K562 (cell line): Measurements from ENCODE around the gene ZNHIT3. TPM values are rescaled to one million over a fixed set of nuclear protein-coding genes. Genes with fewer than 3 reads are reported as not detected.

Source experiments
- ATAC-seq: fragments of 200-7000 bp; cut with Tn5 transposase; 3 replicates; pipeline ENCODE4 v1.9.1; 2020; ENCODE audit warnings: moderate library complexity
- BruUV-seq: library from RNA; stranded (reverse); fragments of 400-500 nt; replicated peaks from 2 replicates; lab custom pipeline; 2021; lab: Mats Ljungman, UMichigan
- CTCF ChIA-PET: fragments of 300-600 bp; formaldehyde crosslinking; extraction: SDS; loops from one replicate; lab custom pipeline; 2021; ENCODE audit warnings: low intra/inter-chr PET ratio; lab: Yijun Ruan, JAX
- POLR2A ChIA-PET: fragments of 300-600, 350-650 bp; sonication (Branson Sonifier 250); formaldehyde crosslinking; extraction: SDS; loops from one replicate; lab custom pipeline; 2021; ENCODE audit warnings: antibody characterized with exemption, inconsistent platforms; lab: Yijun Ruan, JAX
- DNase-seq, 4 experiments: peaks; one replicate each; pipeline versions ENCODE4 v3.0.0 to v3.0.0-alpha.2; 2011 to 2018; ENCODE audit warnings: low spot score in 3 of 4, mixed read lengths in 3 of 4; ENCODE audit errors: extremely low read depth in 1 of 4
- FAIRE-seq: peaks from 2 replicates; lab custom pipeline; 2011; peaks lifted over from hg19 to GRCh38; lab: Jason Lieb, UNC
- H2AFZ ChIP-seq: 2 replicates; pipeline ENCODE4 v1.6.0; 2011; ENCODE audit warnings: low read depth, low read length, control low read depth, inconsistent platforms
- H3K27ac ChIP-seq: fragments of 200-600 bp; 3 replicates; pipeline ENCODE4 v1.8.0; 2011; ENCODE audit warnings: low read depth, mild to moderate bottlenecking, control low read depth, inconsistent platforms, low read length, moderate library complexity, mixed read lengths; ENCODE audit errors: extremely low read depth
- H3K27me3 ChIP-seq, 2 experiments: fragments of 300-600 bp in 1 of 2; 2 replicates in 1 of 2; 3 replicates in 1 of 2; pipeline versions ENCODE4 v1.6.0 to v1.8.0; 2011; ENCODE audit warnings: inconsistent platforms in 2 of 2, low read length in 2 of 2, mild to moderate bottlenecking in 1 of 2, mixed read lengths in 1 of 2, moderate library complexity in 1 of 2; ENCODE audit not compliant: control insufficient read depth in 2 of 2, insufficient read depth in 2 of 2
- H3K36me3 ChIP-seq: fragments of 300-600 bp; 3 replicates; pipeline ENCODE4 v1.8.0; 2011; ENCODE audit warnings: mild to moderate bottlenecking, low read length, inconsistent platforms; ENCODE audit not compliant: control insufficient read depth, insufficient read depth
- H3K4me1 ChIP-seq, 2 experiments: fragments of 200-600 bp in 1 of 2; replicated peaks in 1 of 2; 2 replicates in 1 of 2; 3 replicates in 1 of 2; pipeline versions ENCODE4 v1.5.1 to v1.8.0; 2011; ENCODE audit warnings: inconsistent platforms in 2 of 2, low read length in 2 of 2, mild to moderate bottlenecking in 1 of 2, mixed read lengths in 1 of 2, moderate library complexity in 1 of 2; ENCODE audit not compliant: control insufficient read depth in 2 of 2, insufficient read depth in 2 of 2
- H3K4me2 ChIP-seq: 2 replicates; pipeline ENCODE4 v1.6.1; 2011; ENCODE audit warnings: low read length, control low read depth, inconsistent platforms, mixed read lengths; ENCODE audit not compliant: insufficient read depth
- H3K4me3 ChIP-seq: fragments of 200-600 bp; sonication (generic), shearing (Covaris generic); 2 replicates; pipeline ENCODE4 v1.5.1; 2016; ENCODE audit warnings: control low read depth, inconsistent platforms
- H3K79me2 ChIP-seq: fragments of 200-600 bp; 3 replicates; pipeline ENCODE4 v1.8.0; 2011; ENCODE audit warnings: low read length, inconsistent platforms; ENCODE audit not compliant: control insufficient read depth, insufficient read depth
- H3K9ac ChIP-seq, 2 experiments: 2 replicates each; pipeline versions ENCODE4 v1.6.0 to v1.6.1; 2011; ENCODE audit warnings: low read depth in 2 of 2, low read length in 2 of 2, control low read depth in 1 of 2, inconsistent platforms in 1 of 2, mild to moderate bottlenecking in 1 of 2, mixed read lengths in 1 of 2; ENCODE audit not compliant: insufficient read depth in 1 of 2
- H3K9me1 ChIP-seq: one replicate; pipeline ENCODE4 v1.6.0; 2011; ENCODE audit warnings: inconsistent platforms, mild to moderate bottlenecking, low read length, moderate library complexity; ENCODE audit not compliant: control insufficient read depth, insufficient read depth
- H3K9me3 ChIP-seq: replicated peaks from 2 replicates; pipeline ENCODE4 v1.5.1; 2011; ENCODE audit warnings: low read depth, low read length, inconsistent platforms; ENCODE audit not compliant: control insufficient read depth, insufficient read depth
- H4K20me1 ChIP-seq: replicated peaks from 2 replicates; pipeline ENCODE4 v1.6.1; 2011; ENCODE audit warnings: low read length, inconsistent platforms, mixed read lengths; ENCODE audit not compliant: control insufficient read depth, insufficient read depth
- CTBP1 ChIP-seq: fragments of 450-650 bp; IDR thresholded peaks from 2 replicates; pipeline ENCODE4 v1.6.1; 2016; ENCODE audit warnings: borderline replicate concordance
- GABPB1 ChIP-seq: sonication (generic); formaldehyde crosslinking; IDR thresholded peaks from 2 replicates; pipeline ENCODE4 v1.8.0; 2022; ENCODE audit warnings: mild to moderate bottlenecking, missing genetic modification reagents
- HMGXB4 ChIP-seq: sonication (generic); formaldehyde crosslinking; IDR thresholded peaks from 2 replicates; pipeline ENCODE4 v1.8.1; 2023; ENCODE audit warnings: mild to moderate bottlenecking, missing genetic modification reagents
- KLF10 ChIP-seq: fragments of 250-450 bp; sonication (Bioruptor Pico); IDR thresholded peaks from 2 replicates; pipeline ENCODE4 v1.6.1; 2021; ENCODE audit warnings: matching md5 sums
- POLR2G ChIP-seq: fragments of 200-400 bp; formaldehyde crosslinking; IDR thresholded peaks from 2 replicates; pipeline ENCODE4 v1.6.1; 2017; ENCODE audit warnings: low read depth, mild to moderate bottlenecking, antibody characterized with exemption, low read length, moderate library complexity
- RFX7 ChIP-seq: fragments of 250-450 bp; sonication (Bioruptor Pico); IDR thresholded peaks from 2 replicates; pipeline ENCODE4 v1.5.1; 2021; ENCODE audit warnings: mild to moderate bottlenecking
- ZNF239 ChIP-seq: fragments of 250-450 bp; sonication (Bioruptor Pico); IDR thresholded peaks from 2 replicates; pipeline ENCODE4 v1.4.0; 2020; ENCODE audit warnings: mild to moderate bottlenecking
- ZNF318 ChIP-seq, 2 experiments: fragments of 450-650 bp; IDR thresholded peaks; 2 replicates each; pipeline ENCODE4 v1.6.1; 2016; ENCODE audit warnings: mild to moderate bottlenecking in 2 of 2, borderline replicate concordance in 1 of 2, low read depth in 1 of 2, moderate library complexity in 1 of 2
- ZNF507 ChIP-seq: conservative IDR thresholded peaks from 2 replicates; pipeline ENCODE4 v1.6.1; 2017; ENCODE audit warnings: missing genetic modification characterization, missing compliant biosample characterization
- WGBS: fragments of 100-300 bp; shearing (Covaris generic); methylation state at CpG from one replicate; pipeline ENCODE4 v1.1.6; 2016; ENCODE audit warnings: low coverage, mixed read lengths; ENCODE audit not compliant: insufficient coverage; ENCODE audit errors: missing lambda C conversion rate; 5-methylcytosine and 5-hydroxymethylcytosine counted together
- in situ Hi-C: fragments of 300-500 bp; cut with MboI; formaldehyde crosslinking; loops from 4 replicates; pipeline ENCODE4 v1.15.0; 2018; ENCODE audit warnings: inconsistent platforms, mixed read lengths
- intact Hi-C: fragments of 100-400 bp; cut with micrococcal nuclease; formaldehyde crosslinking; loops from 2 replicates; pipeline ENCODE4 v1.14.2; 2022
- polyA plus RNA-seq, 8 experiments: library from polyadenylated mRNA; depleted of rRNA in 4 of 8; stranded (reverse) in 5 of 8; unstranded in 3 of 8; fragments of >200 nt; fragmentation: Nextera tagmentation in 2 of 8; fragmentation: Illumina TruSeq in 1 of 8; extraction: Ambion mirVana in 2 of 8; extraction: Trizol in 1 of 8; gene quantifications; 2 replicates each; pipeline versions ENCODE4 v1.2.1 to v1.2.3, GENCODE V29; 2011 to 2014; ENCODE audit warnings: inconsistent platforms in 1 of 8, missing spikeins in 1 of 8
- total RNA-seq, 7 experiments: library from RNA; depleted of rRNA in 6 of 7; stranded (reverse); fragments of >200 nt in 6 of 7; fragmentation: Illumina TruSeq in 2 of 7; extraction: Trizol in 2 of 7; gene quantifications; 2 replicates each; pipeline versions ENCODE4 v1.2.1 to v1.2.3, GENCODE V29; 2011 to 2021; ENCODE audit warnings: low replicate concordance in 1 of 7

ZNHIT3 gene
- total and polyA plus RNA-seq, 9 of the 15 experiments (the other 6 are each of a cell fraction or from before 2014, with no cell fraction given), result 45.0 to 300 (median 88.4) TPM

- no peak for TF ChIP-seq ZNF239 (CRISPR knock-in tag)
- TF ChIP-seq POLR2G, result peak; percentile 93
- TF ChIP-seq CTBP1, result peak; percentile 31; the same call in 1 of the 2 replicates
- TF ChIP-seq HMGXB4 (CRISPR knock-in tag), result no peak
- 0 out of 2 replicates have a peak, but pooled peaks have one; percentile 16 for TF ChIP-seq RFX7 (CRISPR knock-in tag)
Observed at GRCh38 chr17:36544307-36545076, 58.0 kb downstream of the ZNHIT3 start, which contains the start of gene GGNBP2 (continued).

DNA sequence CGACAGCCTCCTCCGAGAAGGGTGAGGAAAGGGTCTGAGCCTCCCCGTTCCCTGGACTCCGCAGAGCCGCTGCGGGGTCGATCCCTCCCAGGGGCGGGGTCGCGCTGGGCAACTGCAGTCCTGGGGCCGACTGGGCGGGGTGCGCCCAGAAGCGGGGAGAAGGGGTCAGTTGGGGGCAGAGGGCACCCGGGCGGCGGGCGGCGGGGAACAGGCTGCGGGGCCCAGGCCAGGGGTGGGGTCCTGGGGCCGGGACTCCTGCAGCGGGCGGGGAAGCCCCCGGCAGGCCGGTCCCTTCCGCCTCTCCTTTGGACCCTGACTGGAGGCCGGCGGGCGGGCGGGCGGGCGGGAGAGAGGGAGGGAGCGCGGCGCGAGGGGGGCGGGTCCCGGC is 58.6 kb downstream of the ZNHIT3 start:
- intact Hi-C loops, result loop anchor here (2.0 to 10.0 kb wide), 3 partner anchors 46 to 180 kb away; partner anchors contain the start of genes DHRS11 and MRM1
- BruUV-seq, result no TSS peak
- TF ChIP-seq KLF10 (CRISPR knock-in tag) (no peak), ZNF507 (tag) (no peak), GABPB1 (CRISPR knock-in tag) (no peak), ZNF318 (IDR thresholded peaks at IDR 0.05; ENCODE audit: borderline replicate concordance in 1 of 2, low read depth in 1 of 2) (no peak)

More for the DNA sequence above, 58.6 kb downstream of the ZNHIT3 start:
- H3K79me2 ChIP-seq, result peaks cover 73% of the 10 kb centered on the region
- 2% methylated on average over 13 of the region's 38 CpGs for WGBS
- H3K4me2 ChIP-seq, result peak overlapping the region; percentile 86; the same call in 1 of the 2 replicates
- H2AFZ ChIP-seq, result peak overlapping the region; percentile 82
- no peaks in the 10 kb centered on the region for H3K9me1 ChIP-seq
- ChIA-PET CTCF (no interaction called here), POLR2A (interaction anchor here (0.6 to 3.9 kb wide), 10 partner anchors 8 to 233 kb away, joined by 3 to 72 read pairs (median 4); partner anchors contain the start of genes MYO19 and PIGW)
- peaks cover 14 to 25% of the 10 kb centered on the region in 2 experiments; a peak in 4 of 5 replicates for H3K4me1 ChIP-seq
- DNase-seq (no peak), ATAC-seq (peak; percentile 53), FAIRE-seq (no peak)
- H3K9me3 ChIP-seq, result no peaks in the 10 kb centered on the region
- in situ Hi-C loops, result loop anchor here (5.0 kb wide), 1 partner anchor 47 kb away; the partner anchor contains the start of gene DHRS11
- H3K27ac ChIP-seq, result peak overlapping the region; percentile 99
- H3K36me3 ChIP-seq, result peaks cover 40% of the 10 kb centered on the region
- peak overlapping the region; percentile 85 for H3K4me3 ChIP-seq
- no peaks in the 10 kb centered on the region for H3K27me3 ChIP-seq
- peaks cover 4% of the 10 kb centered on the region; the same call in 1 of the 2 replicates for H4K20me1 ChIP-seq
- peak overlapping the region; percentile 98 to 100 for H3K9ac ChIP-seq
